Endodermal cell (in vitro differentiated cells): ENCODE measurements around the gene COLEC12. TPM values are rescaled to one million over a fixed set of nuclear protein-coding genes. Genes with fewer than 3 reads are reported as not detected.
A peak's percentile ranks its signal among the peaks of the same experiment; 100 is the strongest.

Experiments used
- DNase-seq: peaks from one replicate; pipeline ENCODE4 v3.0.0-alpha.2; 2017
- H3K27ac ChIP-seq: 2 replicates; pipeline ENCODE4 v1.5.1; 2013; ENCODE audit warnings: mild to moderate bottlenecking, low read depth, low read length, moderate library complexity
- H3K27me3 ChIP-seq: 2 replicates; pipeline ENCODE4 v1.6.1; 2013; ENCODE audit warnings: mild to moderate bottlenecking, low read length, moderate library complexity; ENCODE audit not compliant: insufficient read depth, control insufficient read depth, poor library complexity, severe bottlenecking
- H3K36me3 ChIP-seq: 2 replicates; pipeline ENCODE4 v1.7.0; 2013; ENCODE audit warnings: mild to moderate bottlenecking, low read length, moderate library complexity; ENCODE audit not compliant: control insufficient read depth, insufficient read depth
- H3K4me1 ChIP-seq: one replicate; pipeline ENCODE4 v1.7.0; 2013; ENCODE audit warnings: low read length; ENCODE audit not compliant: control insufficient read depth, insufficient read depth
- H3K4me3 ChIP-seq: 2 replicates; pipeline ENCODE4 v1.5.1; 2013; ENCODE audit warnings: mild to moderate bottlenecking, low read length, moderate library complexity
- H3K9ac ChIP-seq: 2 replicates; pipeline ENCODE4 v1.6.1; 2013; ENCODE audit warnings: mild to moderate bottlenecking, low read length, moderate library complexity; ENCODE audit not compliant: poor library complexity, severe bottlenecking; ENCODE audit errors: extremely low read depth
- H3K9me3 ChIP-seq: 2 replicates; pipeline ENCODE4 v1.6.1; 2013; ENCODE audit warnings: mild to moderate bottlenecking, low read length, moderate library complexity; ENCODE audit not compliant: control insufficient read depth
- H3K27ac Mint-ChIP-seq: 2 replicates; pipeline ENCODE4 v1.8.0; 2020; ENCODE audit warnings: mixed read lengths
- H3K27me3 Mint-ChIP-seq: 2 replicates; pipeline ENCODE4 v1.8.0; 2021; ENCODE audit warnings: mild to moderate bottlenecking, mixed read lengths; ENCODE audit not compliant: insufficient read depth
- H3K36me3 Mint-ChIP-seq: 2 replicates; pipeline ENCODE4 v1.8.0; 2020; ENCODE audit warnings: low read depth, mixed read lengths
- H3K4me1 Mint-ChIP-seq: 2 replicates; pipeline ENCODE4 v1.8.0; 2020; ENCODE audit warnings: mixed read lengths
- H3K4me3 Mint-ChIP-seq: 2 replicates; pipeline ENCODE4 v1.8.0; 2020; ENCODE audit warnings: mild to moderate bottlenecking, moderate library complexity, mixed read lengths
- H3K9me3 Mint-ChIP-seq: 2 replicates; pipeline ENCODE4 v1.8.0; 2020; ENCODE audit warnings: mild to moderate bottlenecking, mixed read lengths
- CTCF ChIP-seq: fragments of 200-600 bp; sonication (generic); conservative IDR thresholded peaks from 2 replicates; pipeline ENCODE4 v1.5.0; 2021; ENCODE audit warnings: antibody characterized with exemption, mild to moderate bottlenecking
- WGBS, 2 experiments: methylation state at CpG; one replicate each; pipeline versions ENCODE4 v1.1.5 to v1.1.7; 2013; ENCODE audit warnings: missing lambda C conversion rate in 2 of 2, mixed read lengths in 1 of 2; ENCODE audit not compliant: insufficient coverage in 1 of 2, insufficient read length in 1 of 2; 5-methylcytosine and 5-hydroxymethylcytosine counted together
- total RNA-seq, 2 donors: library from RNA; stranded (reverse); fragmentation: NEBNext Ultra II Directional in 1 of 2; extraction: Animal tissue kit (Norgen Biotek cat#: 25700) in 1 of 2; gene quantifications; 2 replicates in 1 of 2; 3 replicates in 1 of 2; pipeline ENCODE4 v1.2.1, GENCODE V29; 2021

COLEC12 gene
- total RNA-seq, 2 donors from 2014 or later: 123 TPM

GRCh38 chr18:492451-492850, 8.1 kb downstream of the COLEC12 start:
- H3K9me3 Mint-ChIP-seq: peaks cover 3% of the 10 kb centered on the region
- H3K4me1 ChIP-seq: peaks cover 36% of the 10 kb centered on the region
- TF ChIP-seq CTCF: no peak
- H3K4me3 Mint-ChIP-seq: no peak overlapping the region
- WGBS, 2 experiments: 88 to 95% methylated on average over 2 to 4 of the region's 5 CpGs
- H3K9ac ChIP-seq: no peak overlapping the region
- H3K27ac ChIP-seq: no peak overlapping the region
- peaks cover 8% of the 10 kb centered on the region for H3K36me3 Mint-ChIP-seq
- H3K27ac Mint-ChIP-seq: no peak overlapping the region
- H3K9me3 ChIP-seq: peaks cover 8% of the 10 kb centered on the region
- peaks cover 48% of the 10 kb centered on the region for H3K4me1 Mint-ChIP-seq
- H3K27me3 Mint-ChIP-seq: no peaks in the 10 kb centered on the region
- H3K4me3 ChIP-seq: peak overlapping the region; percentile 53
- DNase-seq: no peak
- H3K36me3 ChIP-seq: peaks cover 40% of the 10 kb centered on the region
- no peaks in the 10 kb centered on the region for H3K27me3 ChIP-seq

GRCh38 chr18:490624-491023, 9.9 kb downstream of the COLEC12 start:
- H3K4me3 ChIP-seq: peak overlapping the region; percentile 53
- H3K36me3 ChIP-seq: peaks cover 58% of the 10 kb centered on the region
- no peak overlapping the region for H3K9ac ChIP-seq
- Mint-ChIP-seq H3K36me3 (peaks cover 25% of the 10 kb centered on the region), H3K9me3 (peaks cover 16% of the 10 kb centered on the region), H3K27me3 (no peaks in the 10 kb centered on the region), H3K4me1 (peaks cover 44% of the 10 kb centered on the region), H3K27ac (no peak overlapping the region), H3K4me3 (no peak overlapping the region)
- 69 to 75% methylated on average over 4 of the region's 4 CpGs for WGBS, 2 experiments
- no peaks in the 10 kb centered on the region for H3K27me3 ChIP-seq
- no peak for TF ChIP-seq CTCF
- DNase-seq: no peak
- peaks cover 20% of the 10 kb centered on the region for H3K9me3 ChIP-seq
- H3K27ac ChIP-seq: no peak overlapping the region
- H3K4me1 ChIP-seq: peaks cover 28% of the 10 kb centered on the region

- Mint-ChIP-seq H3K4me1 (peaks cover 39% of the 10 kb centered on the region), H3K9me3 (peaks cover 16% of the 10 kb centered on the region), H3K36me3 (peaks cover 32% of the 10 kb centered on the region), H3K4me3 (no peak overlapping the region), H3K27me3 (no peaks in the 10 kb centered on the region), H3K27ac (no peak overlapping the region)
- TF ChIP-seq CTCF: no peak
- Histone ChIP-seq H3K4me1 (peaks cover 28% of the 10 kb centered on the region), H3K27me3 (no peaks in the 10 kb centered on the region), H3K36me3 (peaks cover 64% of the 10 kb centered on the region), H3K9me3 (peaks cover 20% of the 10 kb centered on the region), H3K4me3 (peak overlapping the region; percentile 53), H3K9ac (no peak overlapping the region), H3K27ac (no peak overlapping the region)
- no peak for DNase-seq
- WGBS, 2 experiments: 55 to 58% methylated on average over 5 of the region's 5 CpGs
Measured at GRCh38 chr18:490024-490366, 10.5 kb downstream of the COLEC12 start.
